Measurements from ENCODE around the gene LCORL.

LCORL gene

DNA sequence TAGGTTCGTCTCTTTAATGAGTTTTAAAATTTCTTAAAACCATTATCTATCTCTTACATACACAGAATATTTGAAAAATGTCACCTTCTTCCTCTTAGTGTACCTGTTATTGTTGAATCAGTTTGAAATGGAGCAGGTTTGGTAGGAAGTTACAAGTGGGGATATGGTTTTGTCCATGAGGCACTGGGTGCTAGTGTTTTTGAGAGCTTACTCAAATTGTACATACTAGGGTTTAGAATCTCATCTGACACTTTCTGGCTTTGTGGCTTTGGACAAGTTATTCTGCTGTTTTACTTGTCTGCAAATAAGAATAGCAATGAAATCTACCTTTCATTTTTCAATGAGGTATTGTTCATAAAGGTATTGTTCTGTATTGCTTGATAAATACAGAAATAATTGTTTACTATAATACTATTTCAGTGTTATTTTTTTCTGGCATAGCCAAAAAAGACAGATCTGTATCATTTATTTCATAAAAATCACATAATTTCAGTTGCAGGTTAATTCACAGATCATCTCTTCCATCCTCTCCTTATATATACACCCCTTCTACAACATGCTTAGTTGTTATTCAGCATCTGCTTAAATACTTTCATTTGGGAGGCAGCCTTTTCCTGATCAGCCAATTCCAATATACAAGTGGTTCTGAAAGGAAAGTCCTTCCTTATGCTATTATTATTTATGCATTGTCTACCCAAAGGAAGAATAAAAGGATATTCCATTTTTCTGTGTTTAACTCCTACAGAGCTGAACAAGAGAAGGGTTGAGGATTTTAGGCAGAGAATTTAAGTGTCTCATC lies 197.5 kb downstream of the LCORL start:
- no peak for DNase-seq

DNA sequence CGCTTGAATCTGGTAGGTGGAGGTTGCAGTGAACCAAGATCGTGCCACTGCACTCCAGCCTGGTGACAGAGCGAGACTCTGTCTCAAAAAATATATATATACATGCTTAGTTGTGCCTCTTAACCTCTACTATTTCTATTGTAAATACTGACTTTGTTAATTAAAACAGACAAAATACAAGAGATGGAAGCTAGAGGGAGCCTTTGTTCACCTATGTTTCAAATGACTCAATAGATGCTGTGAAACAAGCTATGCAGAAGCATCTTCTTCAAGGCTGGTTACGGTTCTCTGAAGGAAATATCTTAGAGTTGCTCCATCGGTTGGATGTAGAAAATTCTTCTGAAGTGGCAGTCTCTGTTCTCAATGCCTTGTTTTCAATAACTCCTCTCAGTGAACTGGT lies 204.5 kb downstream of the LCORL start:
- DNase-seq: no peak

DNA sequence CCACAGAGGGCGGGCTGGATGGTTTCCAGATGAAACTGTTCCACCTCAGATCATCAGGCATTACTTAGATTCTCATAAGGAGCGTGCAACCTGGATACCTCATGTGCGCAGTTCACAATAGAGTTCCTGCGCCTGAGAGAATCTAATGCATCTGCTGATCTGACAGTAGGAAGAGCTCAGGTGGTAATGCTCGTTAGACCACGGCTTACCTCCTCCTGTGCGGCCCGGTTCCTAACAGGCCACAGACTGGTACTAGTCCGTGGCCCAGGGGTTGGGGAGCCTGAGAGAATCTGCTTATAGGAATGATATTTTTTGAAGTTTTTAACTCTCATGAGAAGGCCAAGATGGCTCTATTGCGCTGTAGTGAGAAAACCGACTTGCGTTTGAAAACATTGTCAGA lies 205.4 kb downstream of the LCORL start:
- DNase-seq: no peak

DNA sequence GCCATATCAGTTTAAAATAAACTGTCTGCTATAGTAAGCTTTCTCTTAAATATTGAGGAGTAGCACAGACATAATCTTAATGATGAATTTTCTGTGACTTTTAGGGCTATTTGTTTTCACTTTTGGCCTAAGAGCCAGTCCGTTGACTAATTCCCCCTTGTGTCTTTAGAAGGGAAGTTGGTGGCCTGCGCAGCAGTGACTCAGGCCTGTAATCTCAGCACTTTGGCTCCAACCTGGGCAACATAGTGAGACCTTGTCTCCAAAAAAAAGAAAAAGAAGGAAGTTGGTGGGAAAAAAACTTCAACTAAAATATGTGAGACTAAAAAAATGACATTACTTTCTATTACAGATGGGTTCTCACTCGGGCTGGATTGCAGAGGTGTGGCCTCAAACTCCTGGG lies 207.4 kb downstream of the LCORL start:
- DNase-seq: no peak

DNA sequence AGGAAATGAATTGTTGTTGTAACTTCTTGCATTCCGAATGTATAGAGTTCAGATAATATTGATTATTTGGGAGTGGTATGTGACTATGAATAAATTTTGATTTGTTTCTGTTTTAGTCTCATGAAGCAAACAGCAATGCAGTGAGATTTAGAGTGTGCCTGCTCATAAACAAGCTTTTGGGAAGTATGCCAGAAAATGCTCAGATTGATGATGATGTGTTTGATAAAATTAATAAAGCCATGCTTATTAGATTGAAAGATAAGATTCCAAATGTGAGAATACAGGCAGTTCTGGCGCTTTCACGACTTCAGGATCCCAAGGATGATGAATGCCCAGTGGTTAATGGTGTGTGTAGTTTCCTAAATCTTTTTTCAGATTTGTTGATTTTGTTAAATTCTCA lies 208.8 kb downstream of the LCORL start:
- no peak for DNase-seq

DNA sequence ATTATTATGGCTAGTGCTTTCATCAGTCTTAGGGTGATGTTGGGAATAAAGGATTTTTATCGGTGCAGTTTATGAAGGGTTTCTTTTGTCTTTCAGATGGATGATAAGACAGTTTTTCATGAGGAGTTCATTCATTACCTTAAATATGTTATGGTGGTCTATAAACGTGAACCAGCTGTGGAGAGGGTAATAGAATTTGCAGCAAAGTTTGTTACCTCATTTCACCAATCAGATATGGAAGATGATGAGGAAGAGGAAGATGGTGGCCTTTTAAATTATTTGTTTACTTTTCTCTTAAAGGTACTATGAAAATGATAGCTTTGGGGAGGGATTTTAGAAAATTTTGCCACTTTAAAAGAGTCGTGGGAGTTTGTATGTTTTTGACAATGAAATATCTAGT lies 209.4 kb downstream of the LCORL start:
- DNase-seq: no peak

DNA sequence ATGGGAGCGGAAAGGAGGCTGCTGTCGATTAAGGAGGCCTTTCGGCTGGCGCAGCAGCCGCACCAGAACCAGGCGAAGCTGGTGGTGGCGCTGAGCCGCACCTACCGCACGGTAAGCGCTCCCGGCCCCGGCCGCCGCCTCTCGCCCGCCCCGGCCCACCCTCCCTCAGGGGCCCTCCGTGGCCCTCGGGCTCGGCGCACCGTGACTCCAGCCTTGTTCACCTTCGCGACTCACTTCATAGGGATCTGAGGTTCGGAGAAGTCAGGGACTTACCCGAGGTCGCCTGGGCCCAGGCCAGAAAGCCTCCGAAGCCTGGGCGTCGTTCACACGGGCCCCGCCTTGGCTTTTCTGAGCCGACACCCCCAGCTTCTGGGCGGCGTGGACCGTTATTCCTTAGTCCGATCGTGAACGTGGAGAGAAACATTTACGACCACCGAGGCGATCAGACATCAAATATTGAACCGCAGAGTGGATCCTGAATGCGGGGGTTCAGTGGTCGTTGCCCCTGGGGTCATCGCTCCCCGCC lies 210.4 kb downstream of the LCORL start:
- no peak for DNase-seq

DNA sequence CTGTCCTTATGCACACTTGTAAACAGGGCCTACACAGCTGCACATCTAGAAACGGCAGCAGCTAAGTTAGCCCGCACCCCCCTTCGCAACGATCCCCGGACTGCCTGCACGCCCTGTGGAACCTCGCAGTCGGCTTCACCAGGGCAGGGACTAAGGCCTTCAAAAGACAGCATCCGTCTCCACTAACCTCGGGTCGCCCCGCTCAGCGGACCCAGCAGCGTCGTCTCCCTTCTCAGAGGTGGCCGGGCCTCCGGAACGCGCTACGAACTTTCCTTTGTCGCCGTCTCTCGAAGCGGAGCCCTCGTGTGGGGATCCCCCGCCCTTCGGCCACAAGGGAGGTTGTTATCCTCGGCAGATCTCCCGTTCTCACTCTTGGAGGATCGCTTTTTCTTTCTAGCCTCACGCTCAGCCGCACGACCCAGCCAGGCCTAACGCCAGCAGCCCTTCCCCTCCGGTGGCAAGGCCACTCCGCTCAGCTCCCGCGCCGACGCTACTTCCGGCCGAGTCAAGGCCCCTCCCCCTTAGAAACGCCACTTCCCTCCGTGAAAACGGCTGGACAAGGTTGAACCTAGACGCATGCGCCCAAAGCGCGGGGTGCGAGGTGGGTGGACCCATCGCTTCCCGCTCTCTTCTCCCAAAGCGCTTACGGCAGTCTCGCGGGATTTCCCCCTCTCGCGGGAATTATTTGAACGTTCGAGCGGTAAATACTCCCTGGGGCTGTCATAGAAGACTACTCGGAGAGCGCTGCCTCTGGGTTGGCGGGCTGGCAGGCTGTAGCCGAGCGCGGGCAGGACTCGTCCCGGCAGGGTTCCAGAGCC lies 211.1 kb downstream of the LCORL start, which contains the start of the genes DCAF16 and NCAPG:
TSS of gene DCAF16 (minus strand) at position 498 of the 818 bp plus-strand sequence. CDS start 6,616 bp downstream, outside the sequence.
TSS of gene NCAPG (plus strand) at position 720 of the 818 bp plus-strand sequence. CDS start 99 bp downstream, outside the sequence.
- peak; percentile 99 for DNase-seq

DNA sequence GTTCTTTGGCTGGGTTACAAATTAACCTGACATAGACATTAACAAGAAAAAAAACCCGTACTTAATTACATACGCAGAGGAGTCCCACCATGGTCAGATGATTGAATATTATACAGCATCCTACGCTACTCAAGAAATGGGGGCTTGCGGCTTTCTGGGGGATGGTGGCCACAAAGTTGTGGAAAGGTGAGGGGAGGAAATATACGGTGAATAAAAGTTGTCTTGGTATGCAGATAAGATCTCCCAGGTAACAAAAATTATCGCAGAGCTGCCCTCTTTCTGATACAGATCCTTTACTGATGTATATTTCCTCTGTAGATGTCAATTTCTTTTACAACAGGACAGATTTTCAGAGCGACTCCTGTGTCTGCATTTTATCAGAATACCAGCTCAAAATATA lies 211.9 kb downstream of the LCORL start:
- no peak for DNase-seq

DNA sequence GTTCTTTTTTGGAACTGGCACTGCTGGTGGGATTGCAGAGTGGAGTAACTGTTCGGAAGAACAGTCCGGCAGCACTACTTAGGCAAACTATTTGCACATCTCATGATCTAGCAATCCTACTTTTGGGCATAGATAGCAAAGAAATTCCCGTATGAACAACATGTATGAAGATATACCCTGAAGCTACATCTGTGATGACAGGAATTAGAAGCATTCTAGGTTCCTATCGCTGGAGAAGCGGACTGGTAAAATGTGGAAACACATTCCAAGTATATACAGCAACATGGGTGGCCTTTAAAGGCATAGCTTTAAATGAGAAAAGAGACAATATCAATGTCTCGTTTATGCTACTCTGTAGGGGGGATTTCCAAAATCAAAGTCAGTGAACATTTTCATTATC lies 214.1 kb downstream of the LCORL start:
- DNase-seq: no peak

DNA sequence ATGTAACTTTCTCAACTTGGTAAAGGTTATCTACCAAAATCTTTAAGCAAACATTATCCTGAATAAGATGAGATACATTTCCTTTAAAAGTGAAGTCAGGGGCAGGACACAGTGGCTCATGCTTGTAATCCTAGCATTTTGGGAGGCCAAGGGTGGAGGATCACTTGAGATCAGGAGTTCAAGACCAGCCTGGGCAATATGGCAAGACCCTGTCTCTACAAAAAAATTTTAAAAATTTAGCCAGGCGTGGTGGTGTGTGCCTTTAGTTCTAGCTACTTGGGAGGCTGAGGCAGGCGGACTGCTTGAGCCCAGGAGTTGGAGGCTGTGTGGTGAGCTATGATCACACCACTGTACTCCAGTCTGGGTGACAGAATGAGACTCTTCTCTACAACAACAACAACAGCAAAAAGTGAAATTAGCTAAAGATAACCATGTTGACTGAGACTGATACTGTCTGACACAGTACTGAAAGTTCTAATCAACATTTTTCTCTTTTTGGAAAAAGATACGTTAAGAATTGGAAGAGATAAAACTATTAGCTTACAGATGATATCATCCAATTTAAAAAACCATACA lies 215.9 kb downstream of the LCORL start:
- DNase-seq: no peak

DNA sequence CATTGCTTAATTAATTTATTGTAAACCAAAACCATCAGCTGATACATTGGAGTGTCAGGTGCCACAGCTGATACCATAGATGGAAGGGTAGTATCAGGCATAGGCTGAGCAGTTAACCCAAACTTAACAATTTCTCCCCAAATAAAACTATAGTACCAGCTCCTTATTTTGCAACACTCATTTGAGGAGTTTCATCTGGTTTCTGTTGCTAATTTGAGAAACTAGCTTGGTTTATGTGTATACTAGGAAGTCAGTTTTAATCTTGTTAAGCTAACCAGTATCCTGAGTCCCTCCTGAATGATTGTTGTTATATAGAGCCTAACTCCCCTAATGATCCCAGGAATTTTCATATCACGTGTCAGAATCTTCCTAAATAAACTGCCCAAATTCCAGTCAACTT lies 223.7 kb downstream of the LCORL start:
- DNase-seq: no peak

DNA sequence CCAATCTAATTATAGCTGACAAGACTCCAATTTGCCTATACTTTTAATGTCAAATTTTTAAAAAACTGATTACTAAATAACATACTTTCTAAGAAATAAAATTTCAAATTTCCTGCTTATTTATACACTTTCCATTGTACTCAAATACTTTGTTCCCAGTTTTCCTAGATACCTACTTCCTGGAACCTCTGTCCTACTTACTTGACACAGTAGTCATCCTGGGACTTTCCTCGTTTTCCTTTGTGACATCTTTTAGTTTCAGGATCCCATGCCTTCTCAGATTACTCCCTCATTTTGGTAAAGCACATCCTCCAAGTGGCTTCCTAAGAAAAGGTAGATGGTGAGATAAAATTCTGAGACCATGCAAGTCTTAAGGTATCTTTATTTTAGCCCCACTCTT lies 226.8 kb downstream of the LCORL start:
- DNase-seq: no peak

Measured in CD4-positive, alpha-beta T cell treated with Interleukin-17A for 4 hours (primary cell).